Panc1 (cell line): ENCODE results near the gene ETV5. TPM values are rescaled to one million over a fixed set of nuclear protein-coding genes. Genes with fewer than 3 reads are reported as not detected.

Experiments
- ATAC-seq: fragments of 200-7000 bp; cut with Tn5 transposase; 2 replicates; pipeline ENCODE4 v1.9.1; 2020; ENCODE audit warnings: mild to moderate bottlenecking, moderate library complexity
- BruUV-seq: library from RNA; stranded (reverse); fragments of 400-500 nt; replicated peaks from 2 replicates; lab custom pipeline; 2021; lab: Mats Ljungman, UMichigan
- CTCF ChIA-PET: fragments of 300-600 bp; sonication (Branson Sonifier 250); formaldehyde crosslinking; loops from one replicate; lab custom pipeline; 2022; ENCODE audit warnings: antibody characterized with exemption; lab: Charles Lee
- POLR2A ChIA-PET: fragments of 300-600 bp; sonication (Branson Sonifier 250); formaldehyde crosslinking; loops from one replicate; lab custom pipeline; 2022; ENCODE audit warnings: antibody characterized with exemption; lab: Charles Lee
- DNase-seq: peaks from one replicate; pipeline ENCODE4 v3.0.0-alpha.2; 2010; ENCODE audit warnings: low read depth, low spot score
- H3K27ac ChIP-seq: 2 replicates; pipeline ENCODE4 v1.5.1; 2011; ENCODE audit warnings: mild to moderate bottlenecking, low read length, inconsistent platforms
- H3K27me3 ChIP-seq: fragments of 200-500 bp; sonication (Bioruptor generic); 2 replicates; pipeline ENCODE4 v1.6.0; 2014; ENCODE audit warnings: low read length, inconsistent platforms; ENCODE audit not compliant: control insufficient read depth, insufficient read depth
- H3K36me3 ChIP-seq: fragments of 200-500 bp; sonication (Bioruptor generic); 2 replicates; pipeline ENCODE4 v1.5.1; 2014; ENCODE audit warnings: inconsistent platforms, mild to moderate bottlenecking, low read length, moderate library complexity; ENCODE audit not compliant: control insufficient read depth, insufficient read depth
- H3K4me1 ChIP-seq: 2 replicates; pipeline ENCODE4 v1.5.1; 2011; ENCODE audit warnings: inconsistent platforms, mild to moderate bottlenecking, low read length, moderate library complexity; ENCODE audit not compliant: control insufficient read depth, insufficient read depth
- H3K4me3 ChIP-seq, 2 experiments: 2 replicates each; pipeline ENCODE4 v1.5.1; 2011 to 2012; ENCODE audit warnings: low read depth in 2 of 2, low read length in 2 of 2, mild to moderate bottlenecking in 2 of 2, inconsistent platforms in 1 of 2, moderate library complexity in 1 of 2
- H3K9me3 ChIP-seq: fragments of 200-500 bp; sonication (Bioruptor generic); 2 replicates; pipeline ENCODE4 v1.5.1; 2014; ENCODE audit warnings: low read depth, mild to moderate bottlenecking, inconsistent platforms, low read length, moderate library complexity; ENCODE audit not compliant: control insufficient read depth, insufficient read depth
- POLR2AphosphoS5 ChIP-seq: IDR thresholded peaks from 2 replicates; pipeline ENCODE4 v1.6.1; 2012; ENCODE audit warnings: mild to moderate bottlenecking, low read depth, low read length, moderate library complexity
- SIN3A ChIP-seq: IDR thresholded peaks from 2 replicates; pipeline ENCODE4 v1.6.1; 2012; ENCODE audit warnings: low read depth, mild to moderate bottlenecking, low read length, moderate library complexity, borderline replicate concordance; ENCODE audit not compliant: insufficient read depth
- TCF7L2 ChIP-seq: IDR thresholded peaks from 2 replicates; pipeline ENCODE4 v1.6.1; 2011; ENCODE audit warnings: mild to moderate bottlenecking, low read depth, low read length, inconsistent platforms
- in situ Hi-C: cut with HindIII; loops from 2 replicates; pipeline ENCODE4 v1.10.0; 2016; ENCODE audit warnings: low sequenced_read_pairs, low pct_unique_long_range_greater_than_20kb
- intact Hi-C: fragments of 100-400 bp; cut with micrococcal nuclease; formaldehyde crosslinking; loops from one replicate; pipeline ENCODE4 v1.10.0; 2022; ENCODE audit not compliant: unreplicated experiment
- total RNA-seq: library from RNA; stranded (reverse); gene quantifications from one replicate; pipeline ENCODE4 v1.2.1, GENCODE V29; 2021; ENCODE audit not compliant: unreplicated experiment
- TF ChIP-seq, protein P1 (sequence below): fragments of 450-650 bp; IDR thresholded peaks from 2 replicates; pipeline ENCODE4 v1.5.1; 2017; ENCODE audit warnings: mild to moderate bottlenecking
- TF ChIP-seq, protein P2 (sequence below), 2 experiments: IDR thresholded peaks; 2 replicates each; pipeline ENCODE4 v1.6.1; 2011 to 2012; ENCODE audit warnings: low read depth in 2 of 2, control low read depth in 1 of 2, low read length in 1 of 2, mild to moderate bottlenecking in 1 of 2, moderate library complexity in 1 of 2; ENCODE audit not compliant: insufficient read depth in 1 of 2

Gene ETV5
- total RNA-seq, 1 experiment from 2014 or later, result 79.3 TPM

DNA sequence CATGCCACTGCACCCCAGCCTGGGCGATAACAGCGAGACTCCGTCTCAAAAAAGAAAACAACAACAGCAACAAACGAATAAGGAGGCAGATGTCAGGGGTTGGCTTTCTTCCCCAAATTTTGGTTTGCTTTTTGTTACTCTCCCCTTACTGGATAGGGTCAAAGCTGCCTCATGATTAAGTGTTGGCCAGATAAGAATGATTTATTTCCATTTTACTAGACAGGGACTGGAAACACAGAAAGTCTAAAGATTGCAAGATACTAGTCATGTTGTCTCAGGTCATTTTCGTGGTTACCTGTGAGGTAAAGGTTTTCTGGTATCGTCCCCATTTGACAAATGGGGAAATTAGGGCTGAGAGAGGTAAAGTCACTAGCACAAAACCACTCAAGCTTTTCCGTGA is 18.6 kb upstream of the ETV5 start:
- BruUV-seq, result no TSS peak
- Histone ChIP-seq H3K4me3 (no peak overlapping the region), H3K9me3 (no peaks in the 10 kb centered on the region), H3K4me1 (no peaks in the 10 kb centered on the region), H3K27ac (no peak overlapping the region), H3K36me3 (no peaks in the 10 kb centered on the region), H3K27me3 (no peaks in the 10 kb centered on the region)
- in situ Hi-C loops, result no loop called here
- intact Hi-C loops, result no loop called here
- TF ChIP-seq, protein P1, sequence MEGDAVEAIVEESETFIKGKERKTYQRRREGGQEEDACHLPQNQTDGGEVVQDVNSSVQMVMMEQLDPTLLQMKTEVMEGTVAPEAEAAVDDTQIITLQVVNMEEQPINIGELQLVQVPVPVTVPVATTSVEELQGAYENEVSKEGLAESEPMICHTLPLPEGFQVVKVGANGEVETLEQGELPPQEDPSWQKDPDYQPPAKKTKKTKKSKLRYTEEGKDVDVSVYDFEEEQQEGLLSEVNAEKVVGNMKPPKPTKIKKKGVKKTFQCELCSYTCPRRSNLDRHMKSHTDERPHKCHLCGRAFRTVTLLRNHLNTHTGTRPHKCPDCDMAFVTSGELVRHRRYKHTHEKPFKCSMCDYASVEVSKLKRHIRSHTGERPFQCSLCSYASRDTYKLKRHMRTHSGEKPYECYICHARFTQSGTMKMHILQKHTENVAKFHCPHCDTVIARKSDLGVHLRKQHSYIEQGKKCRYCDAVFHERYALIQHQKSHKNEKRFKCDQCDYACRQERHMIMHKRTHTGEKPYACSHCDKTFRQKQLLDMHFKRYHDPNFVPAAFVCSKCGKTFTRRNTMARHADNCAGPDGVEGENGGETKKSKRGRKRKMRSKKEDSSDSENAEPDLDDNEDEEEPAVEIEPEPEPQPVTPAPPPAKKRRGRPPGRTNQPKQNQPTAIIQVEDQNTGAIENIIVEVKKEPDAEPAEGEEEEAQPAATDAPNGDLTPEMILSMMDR, result no peak
- TF ChIP-seq POLR2AphosphoS5 (no peak), SIN3A (no peak), TCF7L2 (no peak)
- TF ChIP-seq, protein P2, sequence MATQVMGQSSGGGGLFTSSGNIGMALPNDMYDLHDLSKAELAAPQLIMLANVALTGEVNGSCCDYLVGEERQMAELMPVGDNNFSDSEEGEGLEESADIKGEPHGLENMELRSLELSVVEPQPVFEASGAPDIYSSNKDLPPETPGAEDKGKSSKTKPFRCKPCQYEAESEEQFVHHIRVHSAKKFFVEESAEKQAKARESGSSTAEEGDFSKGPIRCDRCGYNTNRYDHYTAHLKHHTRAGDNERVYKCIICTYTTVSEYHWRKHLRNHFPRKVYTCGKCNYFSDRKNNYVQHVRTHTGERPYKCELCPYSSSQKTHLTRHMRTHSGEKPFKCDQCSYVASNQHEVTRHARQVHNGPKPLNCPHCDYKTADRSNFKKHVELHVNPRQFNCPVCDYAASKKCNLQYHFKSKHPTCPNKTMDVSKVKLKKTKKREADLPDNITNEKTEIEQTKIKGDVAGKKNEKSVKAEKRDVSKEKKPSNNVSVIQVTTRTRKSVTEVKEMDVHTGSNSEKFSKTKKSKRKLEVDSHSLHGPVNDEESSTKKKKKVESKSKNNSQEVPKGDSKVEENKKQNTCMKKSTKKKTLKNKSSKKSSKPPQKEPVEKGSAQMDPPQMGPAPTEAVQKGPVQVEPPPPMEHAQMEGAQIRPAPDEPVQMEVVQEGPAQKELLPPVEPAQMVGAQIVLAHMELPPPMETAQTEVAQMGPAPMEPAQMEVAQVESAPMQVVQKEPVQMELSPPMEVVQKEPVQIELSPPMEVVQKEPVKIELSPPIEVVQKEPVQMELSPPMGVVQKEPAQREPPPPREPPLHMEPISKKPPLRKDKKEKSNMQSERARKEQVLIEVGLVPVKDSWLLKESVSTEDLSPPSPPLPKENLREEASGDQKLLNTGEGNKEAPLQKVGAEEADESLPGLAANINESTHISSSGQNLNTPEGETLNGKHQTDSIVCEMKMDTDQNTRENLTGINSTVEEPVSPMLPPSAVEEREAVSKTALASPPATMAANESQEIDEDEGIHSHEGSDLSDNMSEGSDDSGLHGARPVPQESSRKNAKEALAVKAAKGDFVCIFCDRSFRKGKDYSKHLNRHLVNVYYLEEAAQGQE (IDR thresholded peaks at IDR 0.05; ENCODE audit: insufficient read depth in 1 of 2, low read depth in 2 of 2, low read length in 1 of 2), result no peak
- POLR2A ChIA-PET, result no interaction called here
- no peak for ATAC-seq
- DNase-seq, result no peak
- CTCF ChIA-PET, result interaction anchor here (0.7 kb wide), 1 partner anchor 115 kb away, joined by 8 read pairs; no protein-coding TSS in a partner anchor

DNA sequence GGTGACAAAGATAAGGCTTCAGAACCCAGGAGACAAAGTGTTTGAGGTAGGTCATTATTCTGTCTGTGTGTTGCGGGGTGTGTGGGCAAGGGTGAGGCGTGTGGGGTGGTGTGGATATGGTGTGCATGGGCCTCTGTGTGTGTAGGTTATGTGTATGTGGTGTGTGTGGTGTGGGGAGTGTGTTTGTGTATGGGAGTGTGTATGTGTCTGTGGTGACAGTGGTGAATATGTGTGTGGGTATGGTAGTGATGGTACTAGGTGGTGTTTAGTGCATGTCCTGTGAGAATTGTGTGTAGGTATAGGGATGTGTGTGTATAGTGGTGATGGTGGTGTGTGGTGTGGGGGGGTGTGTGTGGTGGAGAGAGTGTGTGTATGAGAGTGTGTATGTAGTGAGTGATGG is 16.2 kb upstream of the ETV5 start:
- DNase-seq (no peak), ATAC-seq (no peak)
- CTCF ChIA-PET, result no interaction called here
- Histone ChIP-seq H3K36me3 (no peaks in the 10 kb centered on the region), H3K27me3 (peaks cover 10% of the 10 kb centered on the region; the same call in 1 of the 2 replicates), H3K4me3 (no peak overlapping the region), H3K4me1 (no peaks in the 10 kb centered on the region), H3K9me3 (no peaks in the 10 kb centered on the region), H3K27ac (no peak overlapping the region)
- BruUV-seq, result no TSS peak
- in situ Hi-C loops (no loop called here), intact Hi-C loops (no loop called here)
- TF ChIP-seq SIN3A (no peak), TCF7L2 (no peak), POLR2AphosphoS5 (no peak)
- TF ChIP-seq, protein P1, result no peak
- TF ChIP-seq, protein P2 (IDR thresholded peaks at IDR 0.05; ENCODE audit: insufficient read depth in 1 of 2, low read depth in 2 of 2, low read length in 1 of 2), result no peak
- POLR2A ChIA-PET, result no interaction called here
